ENCODE data around the gene SMYD3.

SMYD3 gene

DNA sequence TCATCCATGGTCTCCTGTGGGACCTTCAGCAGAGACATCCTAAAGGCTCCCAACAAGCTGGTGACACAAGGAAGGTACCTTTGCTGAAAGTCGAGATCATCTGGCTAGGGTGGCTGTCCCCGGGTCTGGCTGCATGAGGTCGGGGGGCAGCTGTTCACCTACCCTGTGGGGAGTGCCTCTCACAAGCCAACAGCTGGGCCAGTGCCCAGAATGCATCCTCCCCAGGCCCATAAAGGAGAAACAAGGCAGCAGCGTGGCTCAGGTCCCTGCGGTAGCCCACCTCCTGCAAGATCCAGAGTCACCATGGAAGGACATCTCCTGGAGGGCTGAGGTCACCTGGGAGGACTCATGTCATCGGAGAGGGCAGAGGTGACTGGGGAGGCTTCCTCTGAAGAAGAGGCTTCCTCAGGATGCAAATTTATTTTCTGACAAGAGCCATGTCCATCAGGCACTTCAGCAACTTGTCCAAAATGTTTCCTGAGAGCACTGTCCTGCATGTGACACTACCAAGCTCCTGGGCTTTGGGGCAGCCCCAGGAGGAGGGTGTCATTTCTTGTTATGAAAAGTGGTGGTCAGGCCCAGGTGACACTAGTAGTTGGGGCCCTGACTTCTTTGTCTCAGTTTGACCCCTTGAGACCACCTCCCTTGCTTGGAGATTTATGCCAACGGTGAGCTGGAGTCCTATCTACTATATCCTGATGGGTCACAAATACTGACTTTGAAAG is 6.7 kb upstream of the SMYD3 start:
- TF ChIP-seq, protein P1, sequence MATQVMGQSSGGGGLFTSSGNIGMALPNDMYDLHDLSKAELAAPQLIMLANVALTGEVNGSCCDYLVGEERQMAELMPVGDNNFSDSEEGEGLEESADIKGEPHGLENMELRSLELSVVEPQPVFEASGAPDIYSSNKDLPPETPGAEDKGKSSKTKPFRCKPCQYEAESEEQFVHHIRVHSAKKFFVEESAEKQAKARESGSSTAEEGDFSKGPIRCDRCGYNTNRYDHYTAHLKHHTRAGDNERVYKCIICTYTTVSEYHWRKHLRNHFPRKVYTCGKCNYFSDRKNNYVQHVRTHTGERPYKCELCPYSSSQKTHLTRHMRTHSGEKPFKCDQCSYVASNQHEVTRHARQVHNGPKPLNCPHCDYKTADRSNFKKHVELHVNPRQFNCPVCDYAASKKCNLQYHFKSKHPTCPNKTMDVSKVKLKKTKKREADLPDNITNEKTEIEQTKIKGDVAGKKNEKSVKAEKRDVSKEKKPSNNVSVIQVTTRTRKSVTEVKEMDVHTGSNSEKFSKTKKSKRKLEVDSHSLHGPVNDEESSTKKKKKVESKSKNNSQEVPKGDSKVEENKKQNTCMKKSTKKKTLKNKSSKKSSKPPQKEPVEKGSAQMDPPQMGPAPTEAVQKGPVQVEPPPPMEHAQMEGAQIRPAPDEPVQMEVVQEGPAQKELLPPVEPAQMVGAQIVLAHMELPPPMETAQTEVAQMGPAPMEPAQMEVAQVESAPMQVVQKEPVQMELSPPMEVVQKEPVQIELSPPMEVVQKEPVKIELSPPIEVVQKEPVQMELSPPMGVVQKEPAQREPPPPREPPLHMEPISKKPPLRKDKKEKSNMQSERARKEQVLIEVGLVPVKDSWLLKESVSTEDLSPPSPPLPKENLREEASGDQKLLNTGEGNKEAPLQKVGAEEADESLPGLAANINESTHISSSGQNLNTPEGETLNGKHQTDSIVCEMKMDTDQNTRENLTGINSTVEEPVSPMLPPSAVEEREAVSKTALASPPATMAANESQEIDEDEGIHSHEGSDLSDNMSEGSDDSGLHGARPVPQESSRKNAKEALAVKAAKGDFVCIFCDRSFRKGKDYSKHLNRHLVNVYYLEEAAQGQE (IDR thresholded peaks at IDR 0.05; ENCODE audit: insufficient read depth in 1 of 2, low read depth in 2 of 2, low read length in 2 of 2), result no peak
- no peak for TF ChIP-seq FOXP2 (optimal IDR thresholded peaks at IDR 0.05; ENCODE audit: borderline replicate concordance, extremely low read depth, extremely low read length, insufficient read depth)
- no peak for TF ChIP-seq SIN3A (IDR thresholded peaks at IDR 0.05; ENCODE audit: borderline replicate concordance, insufficient read depth, low read length)
- TF ChIP-seq TAF1 (IDR thresholded peaks at IDR 0.05; ENCODE audit: borderline replicate concordance, insufficient read depth, low read length), result no peak
- TF ChIP-seq POLR2AphosphoS5 (IDR thresholded peaks at IDR 0.05; ENCODE audit: low read depth, low read length), result no peak

DNA sequence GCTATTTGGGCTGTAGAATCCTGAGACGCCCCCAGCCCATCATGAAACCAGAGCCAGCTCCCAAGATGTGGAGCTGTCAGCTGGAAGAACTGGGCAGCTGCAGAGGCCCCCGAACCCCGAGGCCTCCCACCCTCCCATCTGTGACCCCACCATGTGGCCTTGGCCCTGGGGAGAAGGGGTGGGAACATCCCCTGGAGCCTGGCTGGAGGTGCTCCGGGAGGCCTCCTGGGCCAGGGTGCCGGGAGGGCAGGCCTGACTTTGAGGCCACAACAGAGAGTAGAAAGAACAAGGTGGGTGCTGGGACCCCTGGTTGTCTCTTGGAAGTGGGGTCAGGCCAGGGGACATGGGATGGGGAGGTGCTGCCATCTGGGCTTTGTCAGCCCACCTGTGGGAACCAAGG is 6.0 kb upstream of the SMYD3 start:
- TF ChIP-seq, protein P1 (IDR thresholded peaks at IDR 0.05; ENCODE audit: insufficient read depth in 1 of 2, low read depth in 2 of 2, low read length in 2 of 2), result no peak
- TF ChIP-seq POLR2AphosphoS5 (IDR thresholded peaks at IDR 0.05; ENCODE audit: low read depth, low read length) (no peak), TAF1 (IDR thresholded peaks at IDR 0.05; ENCODE audit: borderline replicate concordance, insufficient read depth, low read length) (no peak), SIN3A (IDR thresholded peaks at IDR 0.05; ENCODE audit: borderline replicate concordance, insufficient read depth, low read length) (no peak), FOXP2 (optimal IDR thresholded peaks at IDR 0.05; ENCODE audit: borderline replicate concordance, extremely low read depth, extremely low read length, insufficient read depth) (no peak)

- TF ChIP-seq POLR2AphosphoS5 (IDR thresholded peaks at IDR 0.05; ENCODE audit: low read depth, low read length) (no peak), TAF1 (IDR thresholded peaks at IDR 0.05; ENCODE audit: borderline replicate concordance, insufficient read depth, low read length) (no peak), SIN3A (IDR thresholded peaks at IDR 0.05; ENCODE audit: borderline replicate concordance, insufficient read depth, low read length) (no peak), FOXP2 (optimal IDR thresholded peaks at IDR 0.05; ENCODE audit: borderline replicate concordance, extremely low read depth, extremely low read length, insufficient read depth) (no peak)
- TF ChIP-seq, protein P1 (IDR thresholded peaks at IDR 0.05; ENCODE audit: insufficient read depth in 1 of 2, low read depth in 2 of 2, low read length in 2 of 2), result no peak
Observed at GRCh38 chr1:246512635-246513034, 5.6 kb upstream of the SMYD3 start.

- TF ChIP-seq POLR2AphosphoS5 (IDR thresholded peaks at IDR 0.05; ENCODE audit: low read depth, low read length), result no peak
- TF ChIP-seq, protein P1 (IDR thresholded peaks at IDR 0.05; ENCODE audit: insufficient read depth in 1 of 2, low read depth in 2 of 2, low read length in 2 of 2), result no peak
- no peak for TF ChIP-seq TAF1 (IDR thresholded peaks at IDR 0.05; ENCODE audit: borderline replicate concordance, insufficient read depth, low read length)
- no peak for TF ChIP-seq SIN3A (IDR thresholded peaks at IDR 0.05; ENCODE audit: borderline replicate concordance, insufficient read depth, low read length)
- no peak for TF ChIP-seq FOXP2 (optimal IDR thresholded peaks at IDR 0.05; ENCODE audit: borderline replicate concordance, extremely low read depth, extremely low read length, insufficient read depth)
Observed at GRCh38 chr1:246512230-246512629, 5.2 kb upstream of the SMYD3 start.
